PC-3 (cell line): Measurements from ENCODE around the gene KBTBD3.

Experiments used
- EZH2 ChIP-seq: fragments of 300-600 bp; sonication (generic); IDR thresholded peaks from one replicate; pipeline ENCODE4 v1.6.1; 2017; ENCODE audit warnings: antibody characterized with exemption, mild to moderate bottlenecking, low read length; ENCODE audit not compliant: unreplicated experiment
- TF ChIP-seq, protein P1 (sequence below): fragments of 300-600 bp; sonication (generic); conservative IDR thresholded peaks from 2 replicates; pipeline ENCODE4 v1.5.1; 2017; ENCODE audit warnings: antibody characterized with exemption, low read depth, mild to moderate bottlenecking, low read length

GRCh38 chr11:106047631-106048030, 29.5 kb downstream of the KBTBD3 start:
- no peak for TF ChIP-seq EZH2
- TF ChIP-seq, protein P1, sequence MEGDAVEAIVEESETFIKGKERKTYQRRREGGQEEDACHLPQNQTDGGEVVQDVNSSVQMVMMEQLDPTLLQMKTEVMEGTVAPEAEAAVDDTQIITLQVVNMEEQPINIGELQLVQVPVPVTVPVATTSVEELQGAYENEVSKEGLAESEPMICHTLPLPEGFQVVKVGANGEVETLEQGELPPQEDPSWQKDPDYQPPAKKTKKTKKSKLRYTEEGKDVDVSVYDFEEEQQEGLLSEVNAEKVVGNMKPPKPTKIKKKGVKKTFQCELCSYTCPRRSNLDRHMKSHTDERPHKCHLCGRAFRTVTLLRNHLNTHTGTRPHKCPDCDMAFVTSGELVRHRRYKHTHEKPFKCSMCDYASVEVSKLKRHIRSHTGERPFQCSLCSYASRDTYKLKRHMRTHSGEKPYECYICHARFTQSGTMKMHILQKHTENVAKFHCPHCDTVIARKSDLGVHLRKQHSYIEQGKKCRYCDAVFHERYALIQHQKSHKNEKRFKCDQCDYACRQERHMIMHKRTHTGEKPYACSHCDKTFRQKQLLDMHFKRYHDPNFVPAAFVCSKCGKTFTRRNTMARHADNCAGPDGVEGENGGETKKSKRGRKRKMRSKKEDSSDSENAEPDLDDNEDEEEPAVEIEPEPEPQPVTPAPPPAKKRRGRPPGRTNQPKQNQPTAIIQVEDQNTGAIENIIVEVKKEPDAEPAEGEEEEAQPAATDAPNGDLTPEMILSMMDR: no peak
